ENCODE data around the gene ZNF593. TPM values are rescaled to one million over a fixed set of nuclear protein-coding genes. Genes with fewer than 3 reads are reported as not detected.

ZNF593 gene
- total and polyA plus RNA-seq, 9 of the 15 experiments (the other 6 are each of a cell fraction or from before 2014, with no cell fraction given): 9.8 to 334 (median 48.2) TPM

- peak; percentile 75; the same call in 1 of the 2 replicates for TF ChIP-seq RAD51 (IDR thresholded peaks at IDR 0.05; ENCODE audit: borderline replicate concordance, low read depth)
- TF ChIP-seq, protein P1, sequence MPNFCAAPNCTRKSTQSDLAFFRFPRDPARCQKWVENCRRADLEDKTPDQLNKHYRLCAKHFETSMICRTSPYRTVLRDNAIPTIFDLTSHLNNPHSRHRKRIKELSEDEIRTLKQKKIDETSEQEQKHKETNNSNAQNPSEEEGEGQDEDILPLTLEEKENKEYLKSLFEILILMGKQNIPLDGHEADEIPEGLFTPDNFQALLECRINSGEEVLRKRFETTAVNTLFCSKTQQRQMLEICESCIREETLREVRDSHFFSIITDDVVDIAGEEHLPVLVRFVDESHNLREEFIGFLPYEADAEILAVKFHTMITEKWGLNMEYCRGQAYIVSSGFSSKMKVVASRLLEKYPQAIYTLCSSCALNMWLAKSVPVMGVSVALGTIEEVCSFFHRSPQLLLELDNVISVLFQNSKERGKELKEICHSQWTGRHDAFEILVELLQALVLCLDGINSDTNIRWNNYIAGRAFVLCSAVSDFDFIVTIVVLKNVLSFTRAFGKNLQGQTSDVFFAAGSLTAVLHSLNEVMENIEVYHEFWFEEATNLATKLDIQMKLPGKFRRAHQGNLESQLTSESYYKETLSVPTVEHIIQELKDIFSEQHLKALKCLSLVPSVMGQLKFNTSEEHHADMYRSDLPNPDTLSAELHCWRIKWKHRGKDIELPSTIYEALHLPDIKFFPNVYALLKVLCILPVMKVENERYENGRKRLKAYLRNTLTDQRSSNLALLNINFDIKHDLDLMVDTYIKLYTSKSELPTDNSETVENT (CRISPR knock-in tag; IDR thresholded peaks at IDR 0.05): 0 out of 2 replicates have a peak, but pooled peaks have one; percentile 31
- TF ChIP-seq, protein P2, sequence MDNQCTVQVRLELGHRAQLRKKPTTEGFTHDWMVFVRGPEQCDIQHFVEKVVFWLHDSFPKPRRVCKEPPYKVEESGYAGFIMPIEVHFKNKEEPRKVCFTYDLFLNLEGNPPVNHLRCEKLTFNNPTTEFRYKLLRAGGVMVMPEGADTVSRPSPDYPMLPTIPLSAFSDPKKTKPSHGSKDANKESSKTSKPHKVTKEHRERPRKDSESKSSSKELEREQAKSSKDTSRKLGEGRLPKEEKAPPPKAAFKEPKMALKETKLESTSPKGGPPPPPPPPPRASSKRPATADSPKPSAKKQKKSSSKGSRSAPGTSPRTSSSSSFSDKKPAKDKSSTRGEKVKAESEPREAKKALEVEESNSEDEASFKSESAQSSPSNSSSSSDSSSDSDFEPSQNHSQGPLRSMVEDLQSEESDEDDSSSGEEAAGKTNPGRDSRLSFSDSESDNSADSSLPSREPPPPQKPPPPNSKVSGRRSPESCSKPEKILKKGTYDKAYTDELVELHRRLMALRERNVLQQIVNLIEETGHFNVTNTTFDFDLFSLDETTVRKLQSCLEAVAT (IDR thresholded peaks at IDR 0.05): 0 out of 4 replicates have a peak, but pooled peaks of 1 of the 2 experiments have one; percentile 64
- TF ChIP-seq ERF (CRISPR knock-in tag; IDR thresholded peaks at IDR 0.05): peak; percentile 83
- TF ChIP-seq SLC30A9 (CRISPR knock-in tag; IDR thresholded peaks at IDR 0.05): 0 out of 2 replicates have a peak, but pooled peaks have one; percentile 29
- peak; percentile 62; the same call in 1 of the 2 replicates for TF ChIP-seq STAG1 (CRISPR knock-in tag; IDR thresholded peaks at IDR 0.05; ENCODE audit: borderline replicate concordance)
- no peak for TF ChIP-seq DPF2 (IDR thresholded peaks at IDR 0.05)
- 0 out of 2 replicates have a peak, but pooled peaks have one; percentile 70 for TF ChIP-seq CBX1 (IDR thresholded peaks at IDR 0.05; ENCODE audit: low read depth)
- peak; percentile 36 to 89 (median 81) for TF ChIP-seq YY1 (IDR thresholded peaks at IDR 0.05; ENCODE audit: borderline replicate concordance in 1 of 3, control insufficient read depth in 1 of 3, extremely low read depth in 1 of 3, insufficient read depth in 3 of 3, insufficient read length in 1 of 3, insufficient replicate concordance in 2 of 3, low read depth in 1 of 3, low read length in 2 of 3)
- TF ChIP-seq CBFA2T2 (conservative IDR thresholded peaks at IDR 0.05): peak; percentile 30
- TF ChIP-seq, protein P3, sequence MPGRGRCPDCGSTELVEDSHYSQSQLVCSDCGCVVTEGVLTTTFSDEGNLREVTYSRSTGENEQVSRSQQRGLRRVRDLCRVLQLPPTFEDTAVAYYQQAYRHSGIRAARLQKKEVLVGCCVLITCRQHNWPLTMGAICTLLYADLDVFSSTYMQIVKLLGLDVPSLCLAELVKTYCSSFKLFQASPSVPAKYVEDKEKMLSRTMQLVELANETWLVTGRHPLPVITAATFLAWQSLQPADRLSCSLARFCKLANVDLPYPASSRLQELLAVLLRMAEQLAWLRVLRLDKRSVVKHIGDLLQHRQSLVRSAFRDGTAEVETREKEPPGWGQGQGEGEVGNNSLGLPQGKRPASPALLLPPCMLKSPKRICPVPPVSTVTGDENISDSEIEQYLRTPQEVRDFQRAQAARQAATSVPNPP (IDR thresholded peaks at IDR 0.05; ENCODE audit: borderline replicate concordance, insufficient read depth, insufficient read length): no peak
- 0 out of 2 replicates have a peak, but pooled peaks have one; percentile 29 for TF ChIP-seq MYC (IDR thresholded peaks at IDR 0.05; ENCODE audit: low read depth, low read length)
- TF ChIP-seq MYC (CRISPR knock-in tag; IDR thresholded peaks at IDR 0.05; ENCODE audit: borderline replicate concordance, low read depth): no peak
- TF ChIP-seq MAZ (CRISPR knock-in tag; conservative IDR thresholded peaks at IDR 0.05 in 1 of 2, IDR thresholded peaks at IDR 0.05 in 1 of 2): peak in 1 of 2 experiments; percentile 73; a peak in 3 of 4 replicates
- peak; percentile 45; the same call in 1 of the 2 replicates for TF ChIP-seq ZBTB17 (CRISPR knock-in tag; IDR thresholded peaks at IDR 0.05)
- TF ChIP-seq, protein P4, sequence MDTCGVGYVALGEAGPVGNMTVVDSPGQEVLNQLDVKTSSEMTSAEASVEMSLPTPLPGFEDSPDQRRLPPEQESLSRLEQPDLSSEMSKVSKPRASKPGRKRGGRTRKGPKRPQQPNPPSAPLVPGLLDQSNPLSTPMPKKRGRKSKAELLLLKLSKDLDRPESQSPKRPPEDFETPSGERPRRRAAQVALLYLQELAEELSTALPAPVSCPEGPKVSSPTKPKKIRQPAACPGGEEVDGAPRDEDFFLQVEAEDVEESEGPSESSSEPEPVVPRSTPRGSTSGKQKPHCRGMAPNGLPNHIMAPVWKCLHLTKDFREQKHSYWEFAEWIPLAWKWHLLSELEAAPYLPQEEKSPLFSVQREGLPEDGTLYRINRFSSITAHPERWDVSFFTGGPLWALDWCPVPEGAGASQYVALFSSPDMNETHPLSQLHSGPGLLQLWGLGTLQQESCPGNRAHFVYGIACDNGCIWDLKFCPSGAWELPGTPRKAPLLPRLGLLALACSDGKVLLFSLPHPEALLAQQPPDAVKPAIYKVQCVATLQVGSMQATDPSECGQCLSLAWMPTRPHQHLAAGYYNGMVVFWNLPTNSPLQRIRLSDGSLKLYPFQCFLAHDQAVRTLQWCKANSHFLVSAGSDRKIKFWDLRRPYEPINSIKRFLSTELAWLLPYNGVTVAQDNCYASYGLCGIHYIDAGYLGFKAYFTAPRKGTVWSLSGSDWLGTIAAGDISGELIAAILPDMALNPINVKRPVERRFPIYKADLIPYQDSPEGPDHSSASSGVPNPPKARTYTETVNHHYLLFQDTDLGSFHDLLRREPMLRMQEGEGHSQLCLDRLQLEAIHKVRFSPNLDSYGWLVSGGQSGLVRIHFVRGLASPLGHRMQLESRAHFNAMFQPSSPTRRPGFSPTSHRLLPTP (IDR thresholded peaks at IDR 0.05; ENCODE audit: borderline replicate concordance, extremely low read depth, insufficient read length): peak; percentile 19
Measured at GRCh38 chr1:26164036-26164860, 5.5 kb upstream of the ZNF593 start (continued).
